ENCODE measurements around the gene NEMP2.
A peak's percentile ranks its signal among the peaks of the same experiment; 100 is the strongest.

NEMP2 gene

GRCh38 chr2:190553254-190553653, 18.7 kb upstream of the NEMP2 start:
- ChIA-PET CTCF (interaction anchor here (0.6 to 1.1 kb wide), 3 partner anchors 9 to 50 kb away, joined by 3 to 8 read pairs (median 3); no protein-coding TSS in a partner anchor), POLR2A (no interaction called here)
- 71% methylated on average over 1 of the region's 1 CpG for WGBS (ENCODE audit: insufficient coverage)
- H3K36me3 ChIP-seq (ENCODE audit: control insufficient read depth in 4 of 4, insufficient read depth in 4 of 4, low read length in 3 of 4) = peaks cover 0 to 2% (median under 1%) of the 10 kb centered on the region in 4 experiments
- H3K27me3 ChIP-seq (replicated peaks in 2 of 5; ENCODE audit: control insufficient read depth in 4 of 5, insufficient read depth in 5 of 5, low read length in 4 of 5) = no peaks in the 10 kb centered on the region
- DNase-seq = no peak
- H3K4me1 ChIP-seq (ENCODE audit: control extremely low read depth in 1 of 4, control insufficient read depth in 4 of 4, insufficient read depth in 4 of 4, low read length in 3 of 4) = peaks cover 0 to 4% (median 0%) of the 10 kb centered on the region in 4 experiments
- no peak overlapping the region for H3K27ac ChIP-seq (ENCODE audit: insufficient read depth in 1 of 2, low read depth in 1 of 2, low read length in 2 of 2, poor library complexity in 1 of 2, severe bottlenecking in 2 of 2)
- H3K4me3 ChIP-seq (ENCODE audit: control insufficient read depth in 1 of 7, extremely low read depth in 1 of 7, insufficient read depth in 4 of 7, low read depth in 2 of 7, low read length in 6 of 7) = no peak overlapping the region
- peaks cover 0 to 6% (median 0%) of the 10 kb centered on the region in 5 experiments for H3K9me3 ChIP-seq (ENCODE audit: control extremely low read depth in 1 of 5, control insufficient read depth in 4 of 5, insufficient read depth in 2 of 5, low read depth in 1 of 5, low read length in 4 of 5)

GRCh38 chr2:190551928-190552327, 17.4 kb upstream of the NEMP2 start:
- ChIA-PET CTCF (interaction anchor here (0.6 to 1.7 kb wide), 2 partner anchors 10 to 1001 kb away, joined by 3 read pairs; no protein-coding TSS in a partner anchor), POLR2A (no interaction called here)
- peak in 2 of 3 donors; percentile 62 to 78 for DNase-seq
- 81% methylated on average over 4 of the region's 4 CpGs for WGBS (ENCODE audit: insufficient coverage)
- Histone ChIP-seq H3K9me3 (ENCODE audit: control extremely low read depth in 1 of 5, control insufficient read depth in 4 of 5, insufficient read depth in 2 of 5, low read depth in 1 of 5, low read length in 4 of 5) (peaks cover 0 to 6% (median 0%) of the 10 kb centered on the region in 5 experiments), H3K4me3 (ENCODE audit: control insufficient read depth in 1 of 7, extremely low read depth in 1 of 7, insufficient read depth in 4 of 7, low read depth in 2 of 7, low read length in 6 of 7) (no peak overlapping the region), H3K4me1 (ENCODE audit: control extremely low read depth in 1 of 4, control insufficient read depth in 4 of 4, insufficient read depth in 4 of 4, low read length in 3 of 4) (peaks cover 0 to 4% (median 0%) of the 10 kb centered on the region in 4 experiments), H3K27me3 (replicated peaks in 2 of 5; ENCODE audit: control insufficient read depth in 4 of 5, insufficient read depth in 5 of 5, low read length in 4 of 5) (no peaks in the 10 kb centered on the region), H3K36me3 (ENCODE audit: control insufficient read depth in 4 of 4, insufficient read depth in 4 of 4, low read length in 3 of 4) (peaks cover 0 to 2% (median under 1%) of the 10 kb centered on the region in 4 experiments), H3K27ac (ENCODE audit: insufficient read depth in 1 of 2, low read depth in 1 of 2, low read length in 2 of 2, poor library complexity in 1 of 2, severe bottlenecking in 2 of 2) (no peak overlapping the region)

- Histone ChIP-seq H3K4me3 (ENCODE audit: control insufficient read depth in 1 of 7, extremely low read depth in 1 of 7, insufficient read depth in 4 of 7, low read depth in 2 of 7, low read length in 6 of 7) (no peak overlapping the region), H3K27ac (ENCODE audit: insufficient read depth in 1 of 2, low read depth in 1 of 2, low read length in 2 of 2, poor library complexity in 1 of 2, severe bottlenecking in 2 of 2) (no peak overlapping the region), H3K36me3 (ENCODE audit: control insufficient read depth in 4 of 4, insufficient read depth in 4 of 4, low read length in 3 of 4) (peaks cover 0 to 2% (median under 1%) of the 10 kb centered on the region in 4 experiments), H3K9me3 (ENCODE audit: control extremely low read depth in 1 of 5, control insufficient read depth in 4 of 5, insufficient read depth in 2 of 5, low read depth in 1 of 5, low read length in 4 of 5) (peaks cover 0 to 6% (median 0%) of the 10 kb centered on the region in 5 experiments), H3K4me1 (ENCODE audit: control extremely low read depth in 1 of 4, control insufficient read depth in 4 of 4, insufficient read depth in 4 of 4, low read length in 3 of 4) (peaks cover 0 to 4% (median 0%) of the 10 kb centered on the region in 4 experiments), H3K27me3 (replicated peaks in 2 of 5; ENCODE audit: control insufficient read depth in 4 of 5, insufficient read depth in 5 of 5, low read length in 4 of 5) (no peaks in the 10 kb centered on the region)
- 100% methylated on average over 2 of the region's 3 CpGs for WGBS (ENCODE audit: insufficient coverage)
- DNase-seq = no peak
- POLR2A ChIA-PET = no interaction called here
- CTCF ChIA-PET = interaction anchor here (1.1 kb wide), 1 partner anchor 14 kb away, joined by 3 read pairs; no protein-coding TSS in a partner anchor
Measured at GRCh38 chr2:190550137-190550536, 15.6 kb upstream of the NEMP2 start.

GRCh38 chr2:190547886-190548285, 13.4 kb upstream of the NEMP2 start:
- POLR2A ChIA-PET = no interaction called here
- no peak overlapping the region for H3K4me3 ChIP-seq (ENCODE audit: control insufficient read depth in 1 of 7, extremely low read depth in 1 of 7, insufficient read depth in 4 of 7, low read depth in 2 of 7, low read length in 6 of 7)
- H3K4me1 ChIP-seq (ENCODE audit: control extremely low read depth in 1 of 4, control insufficient read depth in 4 of 4, insufficient read depth in 4 of 4, low read length in 3 of 4) = peaks cover 0 to 4% (median 0%) of the 10 kb centered on the region in 4 experiments
- peaks cover 0 to 10% (median 0%) of the 10 kb centered on the region in 5 experiments for H3K9me3 ChIP-seq (ENCODE audit: control extremely low read depth in 1 of 5, control insufficient read depth in 4 of 5, insufficient read depth in 2 of 5, low read depth in 1 of 5, low read length in 4 of 5)
- CTCF ChIA-PET = interaction anchor here (1.1 kb wide), 1 partner anchor 14 kb away, joined by 3 read pairs; no protein-coding TSS in a partner anchor
- H3K36me3 ChIP-seq (ENCODE audit: control insufficient read depth in 4 of 4, insufficient read depth in 4 of 4, low read length in 3 of 4) = peaks cover 0 to 2% (median 0%) of the 10 kb centered on the region in 4 experiments
- H3K27ac ChIP-seq (ENCODE audit: insufficient read depth in 1 of 2, low read depth in 1 of 2, low read length in 2 of 2, poor library complexity in 1 of 2, severe bottlenecking in 2 of 2) = no peak overlapping the region
- DNase-seq = no peak
- no peaks in the 10 kb centered on the region for H3K27me3 ChIP-seq (replicated peaks in 2 of 5; ENCODE audit: control insufficient read depth in 4 of 5, insufficient read depth in 5 of 5, low read length in 4 of 5)

- WGBS (ENCODE audit: insufficient coverage) = 100% methylated on average over 2 of the region's 3 CpGs
- Histone ChIP-seq H3K27ac (ENCODE audit: insufficient read depth in 1 of 2, low read depth in 1 of 2, low read length in 2 of 2, poor library complexity in 1 of 2, severe bottlenecking in 2 of 2) (no peak overlapping the region), H3K27me3 (replicated peaks in 2 of 5; ENCODE audit: control insufficient read depth in 4 of 5, insufficient read depth in 5 of 5, low read length in 4 of 5) (no peaks in the 10 kb centered on the region), H3K4me1 (ENCODE audit: control extremely low read depth in 1 of 4, control insufficient read depth in 4 of 4, insufficient read depth in 4 of 4, low read length in 3 of 4) (peaks cover 0 to 1% (median 0%) of the 10 kb centered on the region in 4 experiments), H3K9me3 (ENCODE audit: control extremely low read depth in 1 of 5, control insufficient read depth in 4 of 5, insufficient read depth in 2 of 5, low read depth in 1 of 5, low read length in 4 of 5) (peaks cover 0 to 17% (median 3%) of the 10 kb centered on the region in 5 experiments), H3K4me3 (ENCODE audit: control insufficient read depth in 1 of 7, extremely low read depth in 1 of 7, insufficient read depth in 4 of 7, low read depth in 2 of 7, low read length in 6 of 7) (no peak overlapping the region), H3K36me3 (ENCODE audit: control insufficient read depth in 4 of 4, insufficient read depth in 4 of 4, low read length in 3 of 4) (peaks cover 0 to 2% (median 0%) of the 10 kb centered on the region in 4 experiments)
- POLR2A ChIA-PET = no interaction called here
- CTCF ChIA-PET = interaction anchor here (1.3 kb wide), 1 partner anchor 25 kb away, joined by 4 read pairs; no protein-coding TSS in a partner anchor
- DNase-seq = no peak
Measured at GRCh38 chr2:190546734-190547133, 12.2 kb upstream of the NEMP2 start.

GRCh38 chr2:190545555-190546385, 11.2 kb upstream of the NEMP2 start:
- ChIA-PET CTCF (interaction anchor here (1.0 to 1.3 kb wide), 2 partner anchors 26 to 30 kb away, joined by 3 to 4 read pairs; no protein-coding TSS in a partner anchor), POLR2A (no interaction called here)
- no peak for DNase-seq
- Histone ChIP-seq H3K4me3 (ENCODE audit: control insufficient read depth in 1 of 7, extremely low read depth in 1 of 7, insufficient read depth in 4 of 7, low read depth in 2 of 7, low read length in 6 of 7) (no peak overlapping the region), H3K4me1 (ENCODE audit: control extremely low read depth in 1 of 4, control insufficient read depth in 4 of 4, insufficient read depth in 4 of 4, low read length in 3 of 4) (no peaks in the 10 kb centered on the region), H3K27me3 (replicated peaks in 2 of 5; ENCODE audit: control insufficient read depth in 4 of 5, insufficient read depth in 5 of 5, low read length in 4 of 5) (no peaks in the 10 kb centered on the region), H3K9me3 (ENCODE audit: control extremely low read depth in 1 of 5, control insufficient read depth in 4 of 5, insufficient read depth in 2 of 5, low read depth in 1 of 5, low read length in 4 of 5) (peaks cover 0 to 22% (median 4%) of the 10 kb centered on the region in 5 experiments), H3K27ac (ENCODE audit: insufficient read depth in 1 of 2, low read depth in 1 of 2, low read length in 2 of 2, poor library complexity in 1 of 2, severe bottlenecking in 2 of 2) (no peak overlapping the region), H3K36me3 (ENCODE audit: control insufficient read depth in 4 of 4, insufficient read depth in 4 of 4, low read length in 3 of 4) (peaks cover 0 to 2% (median 0%) of the 10 kb centered on the region in 4 experiments)
- no CpG with 5 or more reads among the region's 5 CpGs for WGBS (ENCODE audit: insufficient coverage)

GRCh38 chr2:190545093-190545492, 10.6 kb upstream of the NEMP2 start:
- Histone ChIP-seq H3K27me3 (replicated peaks in 2 of 5; ENCODE audit: control insufficient read depth in 4 of 5, insufficient read depth in 5 of 5, low read length in 4 of 5) (no peaks in the 10 kb centered on the region), H3K27ac (ENCODE audit: insufficient read depth in 1 of 2, low read depth in 1 of 2, low read length in 2 of 2, poor library complexity in 1 of 2, severe bottlenecking in 2 of 2) (no peak overlapping the region), H3K36me3 (ENCODE audit: control insufficient read depth in 4 of 4, insufficient read depth in 4 of 4, low read length in 3 of 4) (peaks cover 0 to 2% (median 0%) of the 10 kb centered on the region in 4 experiments), H3K4me3 (ENCODE audit: control insufficient read depth in 1 of 7, extremely low read depth in 1 of 7, insufficient read depth in 4 of 7, low read depth in 2 of 7, low read length in 6 of 7) (no peak overlapping the region), H3K4me1 (ENCODE audit: control extremely low read depth in 1 of 4, control insufficient read depth in 4 of 4, insufficient read depth in 4 of 4, low read length in 3 of 4) (no peaks in the 10 kb centered on the region), H3K9me3 (ENCODE audit: control extremely low read depth in 1 of 5, control insufficient read depth in 4 of 5, insufficient read depth in 2 of 5, low read depth in 1 of 5, low read length in 4 of 5) (peaks cover 1 to 29% (median 10%) of the 10 kb centered on the region in 5 experiments)
- DNase-seq = no peak
- WGBS (ENCODE audit: insufficient coverage) = no CpG with 5 or more reads among the region's 3 CpGs
- ChIA-PET POLR2A (no interaction called here), CTCF (interaction anchor here (1.0 kb wide), 1 partner anchor 30 kb away, joined by 3 read pairs; no protein-coding TSS in a partner anchor)
